Fibroblast of pulmonary artery (primary cell): ENCODE results near the gene HOXB13.

ENCODE experiments used
- DNase-seq: peaks from one replicate; pipeline ENCODE4 v3.0.0-alpha.2; 2010; ENCODE audit warnings: low read depth
- H3K4me3 ChIP-seq: replicated peaks from 2 replicates; pipeline ENCODE4 v1.5.1; 2011; ENCODE audit warnings: low read depth, mild to moderate bottlenecking, control low read depth, low read length, moderate library complexity
- CTCF ChIP-seq: IDR thresholded peaks from 2 replicates; pipeline ENCODE4 v1.5.1; 2011; ENCODE audit warnings: mild to moderate bottlenecking, control low read depth, low read length, inconsistent platforms; ENCODE audit errors: missing control alignments

Gene HOXB13

DNA sequence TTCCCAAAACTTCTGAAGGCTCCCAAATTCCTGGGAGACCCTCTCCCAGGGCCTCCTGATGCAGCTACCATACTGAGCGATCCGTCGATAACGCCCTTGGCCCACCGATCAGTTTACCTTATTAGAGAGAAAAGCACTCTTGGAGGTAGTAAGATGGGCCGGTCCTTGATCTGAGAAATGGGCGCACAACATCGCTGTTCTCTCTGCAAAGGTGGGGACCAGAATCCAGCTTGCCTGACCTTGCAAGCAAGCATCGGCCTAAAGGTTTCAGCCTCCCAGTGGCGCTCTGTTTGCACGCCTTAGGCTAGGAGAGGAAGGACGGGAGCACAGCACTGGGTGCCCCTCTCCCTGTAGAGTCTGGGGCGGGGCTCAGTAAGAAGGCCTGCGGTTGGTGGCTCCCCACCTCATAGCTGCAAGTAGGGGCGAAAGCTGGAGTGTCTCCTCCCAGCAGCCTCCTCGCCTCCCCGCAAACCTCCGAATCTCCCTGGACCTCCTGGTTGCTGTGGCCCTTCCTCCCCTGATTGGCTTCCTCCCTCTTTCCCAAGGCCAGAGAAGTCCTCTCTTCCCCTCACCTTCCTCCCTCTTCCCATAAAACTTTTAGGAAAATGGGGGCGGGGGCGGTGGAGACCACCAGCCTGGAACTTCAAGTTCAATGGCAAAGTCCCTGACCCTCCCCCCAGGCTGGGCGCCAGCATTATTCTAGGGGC is 6.2 kb downstream of the HOXB13 start, which contains the start of gene PRAC1:
TSS of gene PRAC1 (minus strand) at position 318 of the 707 bp plus-strand sequence. CDS start at position 192, 126 bp downstream.
- H3K4me3 ChIP-seq: no peak within 1 kb of the TSS
- DNase-seq: no peak

DNA sequence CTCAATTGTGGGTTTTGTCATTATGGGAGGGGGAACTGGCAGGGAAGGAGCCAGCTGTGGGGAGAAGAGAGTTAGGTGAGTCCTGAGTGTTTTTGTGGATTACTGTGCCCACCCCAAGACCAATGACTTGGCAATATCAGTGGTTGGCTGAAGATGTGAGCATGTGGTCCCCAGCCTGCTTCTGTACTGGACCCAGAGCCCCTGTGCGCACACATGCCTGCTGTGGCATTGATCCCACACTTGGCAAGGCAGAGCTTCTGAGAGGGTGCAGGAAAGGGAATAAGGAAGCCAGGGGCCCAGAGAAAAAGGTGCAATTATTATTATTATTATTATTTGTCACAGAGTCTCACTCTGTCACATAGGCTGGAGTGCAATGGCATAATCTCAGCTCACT is 7.5 kb downstream of the HOXB13 start:
- no peak for TF ChIP-seq CTCF
- no peak overlapping the region for H3K4me3 ChIP-seq
- DNase-seq: no peak

More for the DNA sequence above, 6.2 kb downstream of the HOXB13 start, which contains the start of gene PRAC1:
- TF ChIP-seq CTCF: no peak

DNA sequence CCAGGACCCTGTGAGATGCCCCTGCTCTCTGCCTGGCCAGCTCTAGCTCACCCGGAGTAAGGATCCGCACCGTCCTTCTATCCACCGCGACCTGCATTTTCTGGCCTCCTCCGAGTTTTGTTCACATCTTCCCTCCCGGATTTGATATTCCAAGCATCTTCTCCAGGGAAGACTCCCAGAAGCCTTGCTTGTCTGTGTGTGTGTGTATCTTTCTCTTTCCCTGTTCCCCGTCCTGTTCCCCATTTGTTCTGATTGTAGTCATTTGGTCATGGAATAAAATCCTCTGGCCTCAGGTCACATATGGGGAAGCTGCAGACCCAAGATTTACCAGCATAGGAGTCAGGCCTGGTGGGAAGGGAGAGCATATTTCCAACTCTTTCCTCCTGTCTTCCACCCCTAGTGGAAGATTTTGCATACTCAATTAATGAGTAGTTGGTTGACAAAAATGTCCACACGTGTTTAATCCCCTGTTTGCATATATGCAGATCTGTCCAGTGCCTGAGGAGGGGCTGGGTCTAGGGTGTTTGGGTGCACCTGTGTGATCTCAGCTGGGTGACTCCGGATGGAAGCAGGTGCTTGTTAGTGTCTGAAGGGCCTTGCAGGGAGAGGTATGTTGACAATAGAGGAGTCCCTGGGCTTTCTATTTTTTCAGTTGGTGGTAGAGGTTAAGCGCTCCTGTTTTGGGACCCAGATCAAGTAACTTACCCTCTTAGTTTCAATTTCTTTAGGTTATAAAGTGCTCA is 8.1 kb downstream of the HOXB13 start:
- no peak for TF ChIP-seq CTCF
- no peak for DNase-seq
- H3K4me3 ChIP-seq: no peak overlapping the region

DNA sequence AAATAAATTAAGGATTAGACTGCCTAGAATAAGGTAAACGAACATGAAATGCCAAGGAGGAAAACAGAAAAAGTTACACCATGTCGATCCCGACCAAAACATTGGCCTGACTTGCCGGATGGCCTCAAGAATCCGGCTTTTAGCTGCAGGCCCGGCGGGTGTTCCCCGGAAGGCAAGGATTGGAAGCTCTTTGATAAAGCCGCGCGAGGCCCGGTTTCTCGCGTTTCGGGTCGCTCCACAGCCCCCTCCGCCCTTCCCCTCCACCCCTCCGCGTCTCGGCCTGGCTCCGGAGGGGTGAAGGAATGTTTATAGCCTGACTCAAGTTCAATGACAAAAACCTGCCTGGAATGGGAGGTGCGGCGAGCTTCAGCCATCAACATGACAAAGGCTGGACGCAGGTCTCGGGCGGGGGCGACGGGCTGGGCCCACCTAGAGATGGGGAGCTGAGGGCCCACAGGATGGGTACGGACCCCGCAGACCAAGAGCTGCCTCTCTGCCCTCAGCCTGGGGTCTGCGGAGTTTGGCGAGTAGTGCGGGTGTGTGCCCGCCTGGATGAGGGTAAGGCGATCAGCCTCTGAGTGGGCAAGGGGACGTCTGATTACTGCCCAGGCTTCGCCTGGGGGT is 8.8 kb downstream of the HOXB13 start:
- DNase-seq: no peak
- no peak for TF ChIP-seq CTCF
- no peak overlapping the region for H3K4me3 ChIP-seq

- no peak for TF ChIP-seq CTCF
- no peak overlapping the region for H3K4me3 ChIP-seq
- no peak for DNase-seq
These were observed 9.5 kb downstream of the HOXB13 start for GRCh38 chr17:48718761-48719641.

GRCh38 chr17:48718227-48718760 is 10.3 kb downstream of the HOXB13 start:
- no peak for DNase-seq
- H3K4me3 ChIP-seq: no peak overlapping the region
- no peak for TF ChIP-seq CTCF
